Dermis microvascular lymphatic vessel endothelial cell (primary cell): Measurements from ENCODE around the gene ARHGEF26. TPM values are rescaled to one million over a fixed set of nuclear protein-coding genes. Genes with fewer than 3 reads are reported as not detected.
A peak's percentile ranks its signal among the peaks of the same experiment; 100 is the strongest.

ENCODE experiments used
- DNase-seq, 2 donors: peaks; one replicate each; pipeline versions ENCODE4 v3.0.0 to v3.0.0-alpha.2; 2010; ENCODE audit warnings: low read depth in 2 of 2
- total RNA-seq: library from RNA; depleted of rRNA; stranded (reverse); fragments of >200 nt; gene quantifications from 2 replicates; pipeline ENCODE4 v1.2.1, GENCODE V29; 2014

ARHGEF26 gene
- total RNA-seq, 1 donor from 2014 or later = 0.13 TPM

DNA sequence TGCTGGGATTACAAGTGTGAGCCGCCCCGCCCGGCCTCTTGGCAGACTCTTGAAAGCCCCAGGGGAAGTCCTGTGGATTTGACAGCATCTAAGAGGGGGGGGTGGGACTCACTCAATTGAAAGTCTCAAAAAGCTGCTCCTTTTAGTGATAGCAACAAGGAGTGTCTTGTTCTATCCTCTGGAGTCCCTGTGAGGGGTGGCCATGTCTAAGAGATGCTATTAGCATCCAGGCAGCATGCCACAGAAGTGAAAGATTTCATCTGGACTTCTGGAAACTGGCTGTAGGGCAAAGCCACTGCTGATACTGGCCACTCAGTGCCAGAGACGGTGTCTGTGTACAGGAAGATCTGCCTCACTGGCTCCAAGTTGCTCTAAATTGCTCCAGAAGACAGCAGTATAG, 129.1 kb downstream of the ARHGEF26 start:
- DNase-seq = no peak

DNA sequence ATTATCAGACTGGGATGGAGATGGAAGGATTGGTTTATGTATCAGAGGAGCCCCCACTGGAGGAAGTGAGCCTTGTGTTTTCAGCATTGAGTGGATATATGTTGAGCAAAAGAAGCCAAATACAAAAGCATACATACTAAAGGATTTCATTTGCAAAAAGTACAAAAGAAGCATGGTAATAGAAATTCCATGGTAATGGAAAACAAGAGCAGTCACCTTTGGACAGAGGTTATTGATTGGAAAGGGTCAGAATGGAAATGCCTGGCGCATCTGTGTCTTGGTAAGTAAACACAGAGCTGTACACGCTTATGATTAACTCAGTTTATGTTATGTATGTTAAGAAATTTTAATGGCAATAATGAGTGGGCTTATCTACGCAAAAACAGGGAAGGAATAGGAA, 130.4 kb downstream of the ARHGEF26 start:
- no peak for DNase-seq

DNA sequence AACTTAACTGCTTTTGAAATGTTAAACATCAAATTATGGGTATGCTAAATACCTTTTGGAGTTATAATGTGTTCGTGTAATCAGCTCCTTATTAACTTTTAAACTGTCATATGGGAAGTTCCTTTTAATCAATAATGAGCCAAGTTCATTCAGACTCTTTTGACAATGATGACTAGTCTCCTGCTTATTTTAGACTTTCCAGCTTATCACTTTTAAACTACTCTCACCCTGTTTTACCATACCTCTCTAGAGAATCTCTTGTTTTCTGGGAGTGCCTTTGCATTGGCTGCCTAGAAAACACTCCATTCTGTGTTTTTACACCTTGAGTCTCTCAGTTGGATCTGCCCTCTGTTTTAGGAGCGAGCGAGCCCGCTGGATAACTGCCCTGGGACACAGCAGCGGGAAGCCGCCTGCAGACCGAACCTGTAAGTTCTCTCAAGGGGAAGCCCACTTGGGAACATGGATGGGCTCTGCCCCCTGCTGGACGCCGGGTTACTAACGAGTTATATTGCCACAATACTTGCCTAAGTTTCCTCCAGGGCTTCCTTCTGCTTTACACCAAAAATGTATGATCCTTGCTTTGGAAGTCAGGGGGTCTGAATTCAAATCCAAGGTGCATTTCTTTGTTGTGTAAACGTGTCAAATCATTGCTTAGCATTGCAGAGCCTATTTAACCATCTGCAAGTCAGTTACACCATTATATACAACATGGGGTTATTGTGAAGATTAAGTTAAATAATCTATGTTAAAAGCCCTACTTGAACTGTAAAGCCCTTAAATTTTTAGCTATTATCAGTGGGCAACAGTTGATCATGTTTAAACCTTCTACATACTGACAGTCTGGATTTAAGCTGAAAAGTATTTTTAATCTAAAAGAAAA, 131.8 kb downstream of the ARHGEF26 start:
- DNase-seq = peak; percentile 65 to 85

DNA sequence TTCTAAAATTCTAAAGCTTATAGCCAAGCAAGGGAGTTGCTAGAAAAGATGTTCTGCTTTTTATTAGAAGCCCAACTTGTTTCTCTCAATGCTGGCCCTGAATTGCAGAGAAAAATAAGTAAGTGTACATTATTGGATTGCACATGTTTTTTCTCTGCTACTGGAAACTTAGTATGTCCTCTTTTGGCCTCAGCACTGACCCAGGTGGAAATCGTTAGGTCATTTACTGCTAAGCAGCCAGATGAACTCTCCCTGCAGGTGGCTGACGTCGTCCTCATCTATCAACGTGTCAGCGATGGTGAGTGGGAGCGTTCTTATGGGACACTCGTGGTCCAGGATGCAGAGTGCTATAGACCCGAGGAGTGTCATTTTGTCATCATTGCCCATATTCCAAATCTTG, 133.3 kb downstream of the ARHGEF26 start:
- DNase-seq = no peak

DNA sequence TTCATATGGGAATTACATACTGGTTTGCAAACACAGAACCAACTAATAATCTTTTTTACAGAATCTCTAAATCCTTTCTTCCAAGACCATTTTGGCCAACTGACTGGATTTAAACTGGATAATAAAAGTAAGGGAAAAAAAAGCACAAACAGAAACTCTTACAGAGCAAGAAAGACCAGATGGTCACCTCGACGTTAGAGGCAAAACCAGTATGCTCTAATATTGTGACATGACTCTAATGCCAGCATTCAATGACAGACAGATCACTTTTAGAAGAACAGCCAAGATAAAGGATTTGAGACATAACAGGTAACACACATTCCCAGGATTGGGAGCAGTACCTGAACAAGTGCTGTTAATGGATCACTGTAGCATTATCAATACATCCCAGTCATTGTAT, 152.2 kb downstream of the ARHGEF26 start:
- no peak for DNase-seq

DNA sequence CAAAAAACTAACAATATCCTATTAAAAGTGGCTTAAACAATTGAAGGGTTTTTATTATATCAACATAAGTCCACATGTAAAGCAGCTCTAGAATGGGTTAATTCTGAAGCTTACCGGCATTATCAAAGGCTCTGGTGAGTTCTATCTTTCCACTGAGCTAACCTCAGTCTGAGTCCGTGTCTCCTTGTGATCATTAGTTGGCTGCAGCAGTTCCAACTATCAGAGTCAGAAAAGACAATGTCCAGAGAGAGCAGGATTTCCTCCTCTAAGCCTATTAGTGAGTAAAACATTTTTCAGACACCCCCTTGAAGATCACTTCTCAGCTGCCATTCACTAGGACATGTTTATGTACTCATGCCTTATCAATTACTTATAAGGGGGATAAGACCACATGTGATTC, 153.2 kb downstream of the ARHGEF26 start:
- DNase-seq = peak in 1 of 2 donors; percentile 3

DNA sequence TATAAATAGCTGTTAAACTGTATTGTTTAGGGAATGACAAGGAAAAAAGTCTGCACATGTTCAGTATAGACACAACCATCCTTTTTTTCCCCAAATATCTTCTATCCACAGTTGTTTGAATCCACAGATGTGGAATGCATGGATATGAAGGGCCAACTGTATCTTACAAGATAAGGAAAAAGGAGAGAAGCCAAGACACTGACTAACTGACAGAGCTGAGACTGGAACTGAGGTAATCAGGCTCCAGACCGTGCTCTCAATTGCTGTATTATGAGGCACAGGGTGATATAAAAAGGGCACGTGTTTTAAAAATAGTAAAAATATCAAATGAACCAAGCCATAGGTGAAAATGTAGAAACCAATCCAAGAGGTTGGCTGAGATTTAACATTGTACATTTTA, 154.1 kb downstream of the ARHGEF26 start:
- DNase-seq = no peak

DNA sequence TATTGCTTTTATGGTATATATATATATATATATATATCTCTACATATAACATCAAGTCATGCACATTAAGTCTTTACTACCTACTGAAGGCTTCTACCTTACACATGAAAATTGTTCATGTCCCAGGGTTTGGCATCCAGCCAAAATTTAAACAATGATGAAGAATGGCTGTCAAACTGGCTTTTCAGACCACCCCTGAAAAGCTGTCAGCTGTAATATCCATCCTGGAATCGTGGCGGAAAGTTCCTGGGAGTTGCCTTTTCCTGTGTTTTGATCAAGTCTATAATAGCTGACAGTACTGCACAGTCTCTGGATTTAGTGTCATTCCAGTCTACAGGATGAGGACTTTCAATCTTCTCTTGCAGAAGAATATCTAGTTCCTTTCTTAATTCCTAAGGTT, 154.8 kb downstream of the ARHGEF26 start:
- DNase-seq = peak; percentile 30 to 41

DNA sequence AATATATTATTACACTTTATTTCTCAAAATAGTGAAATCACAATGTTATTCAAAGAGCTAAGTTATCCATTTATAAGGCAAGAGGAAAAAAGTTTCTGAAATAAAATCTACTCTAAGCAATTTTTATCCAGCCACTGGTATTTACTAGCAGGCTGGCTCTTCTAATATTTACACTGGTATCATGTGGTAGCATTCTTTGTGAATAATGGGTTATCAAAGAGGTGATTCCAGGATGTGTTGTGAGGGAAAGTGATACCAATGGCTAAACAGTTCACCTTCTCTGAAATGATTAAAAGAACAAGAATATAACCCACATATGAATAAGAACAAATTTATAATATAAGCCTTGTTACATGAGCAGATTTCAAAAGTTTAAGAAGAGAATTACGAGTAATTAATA, 159.0 kb downstream of the ARHGEF26 start:
- no peak for DNase-seq

DNA sequence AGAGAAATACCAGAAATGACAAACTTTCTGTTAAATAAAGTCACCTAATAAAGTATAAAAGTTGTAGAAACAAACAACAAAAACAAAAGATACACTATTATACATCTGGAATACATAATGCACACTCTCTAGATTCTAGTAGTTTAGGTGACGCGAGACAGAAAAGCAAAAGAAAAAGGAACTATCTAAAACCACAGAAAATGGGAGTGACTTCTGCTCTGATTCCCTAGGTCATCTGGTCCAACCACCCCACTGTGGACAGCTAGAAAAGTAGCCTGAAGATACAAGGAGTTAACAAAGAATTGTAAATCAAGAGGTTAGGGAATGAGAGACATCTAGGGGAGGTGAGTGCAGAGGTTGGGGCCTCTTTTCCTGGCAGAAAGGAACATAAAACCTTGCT, 164.0 kb downstream of the ARHGEF26 start:
- DNase-seq = no peak

DNA sequence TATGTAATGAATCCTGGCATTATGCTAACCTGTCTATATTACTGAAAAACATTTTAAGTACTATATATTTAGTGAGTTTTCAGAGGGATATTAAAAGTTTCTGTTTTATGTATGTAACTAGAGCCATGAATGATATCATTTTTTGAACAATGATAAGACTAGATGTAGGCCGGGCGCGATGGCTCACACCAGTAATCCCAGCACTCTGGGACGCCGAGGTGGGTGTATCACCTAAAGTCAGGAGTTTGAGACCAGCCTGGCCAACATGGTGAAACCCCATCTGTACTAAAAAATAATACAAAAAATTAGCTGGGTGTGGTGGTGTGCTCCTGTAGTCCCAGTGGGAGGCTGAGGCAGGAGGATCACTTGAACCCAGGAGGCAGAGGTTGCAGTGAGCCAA, 169.0 kb downstream of the ARHGEF26 start:
- DNase-seq = no peak

DNA sequence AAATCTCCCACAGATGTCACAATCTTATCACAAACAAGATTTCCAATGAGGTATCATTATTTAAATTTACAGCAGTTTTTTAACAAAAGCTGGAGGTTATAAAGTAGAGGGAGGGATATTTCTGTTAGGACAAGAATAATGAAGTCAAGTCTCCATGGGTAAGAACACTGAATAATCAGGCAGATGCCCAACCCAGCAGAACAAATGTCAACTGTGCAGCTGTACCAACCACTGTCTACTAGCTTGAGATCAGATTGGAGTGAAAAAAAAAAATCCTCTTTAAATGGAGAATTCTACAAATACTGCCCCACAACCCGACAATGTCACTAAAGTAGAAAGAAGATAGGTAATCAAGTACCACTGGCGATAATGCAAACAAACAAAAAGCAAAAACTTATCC, 172.8 kb downstream of the ARHGEF26 start:
- DNase-seq = no peak

DNA sequence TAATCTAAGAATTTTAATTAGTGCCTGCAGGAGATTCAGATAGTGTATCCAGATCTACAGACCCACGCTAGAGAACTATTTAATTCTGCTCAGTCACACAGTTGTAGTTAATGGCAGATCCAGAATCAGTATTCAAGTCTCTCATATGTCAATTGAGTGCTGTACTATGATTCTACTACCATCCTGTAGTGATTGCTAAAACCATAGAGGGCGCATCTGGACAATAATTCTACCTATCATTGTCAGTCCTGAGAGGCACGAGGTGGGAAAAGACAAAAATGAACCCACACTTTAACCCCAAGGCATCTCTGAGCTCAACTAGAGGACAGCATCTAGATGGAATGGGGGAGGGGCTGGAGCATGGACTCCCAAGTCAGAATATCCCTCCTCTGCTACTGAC, 180.4 kb downstream of the ARHGEF26 start:
- DNase-seq = no peak

DNA sequence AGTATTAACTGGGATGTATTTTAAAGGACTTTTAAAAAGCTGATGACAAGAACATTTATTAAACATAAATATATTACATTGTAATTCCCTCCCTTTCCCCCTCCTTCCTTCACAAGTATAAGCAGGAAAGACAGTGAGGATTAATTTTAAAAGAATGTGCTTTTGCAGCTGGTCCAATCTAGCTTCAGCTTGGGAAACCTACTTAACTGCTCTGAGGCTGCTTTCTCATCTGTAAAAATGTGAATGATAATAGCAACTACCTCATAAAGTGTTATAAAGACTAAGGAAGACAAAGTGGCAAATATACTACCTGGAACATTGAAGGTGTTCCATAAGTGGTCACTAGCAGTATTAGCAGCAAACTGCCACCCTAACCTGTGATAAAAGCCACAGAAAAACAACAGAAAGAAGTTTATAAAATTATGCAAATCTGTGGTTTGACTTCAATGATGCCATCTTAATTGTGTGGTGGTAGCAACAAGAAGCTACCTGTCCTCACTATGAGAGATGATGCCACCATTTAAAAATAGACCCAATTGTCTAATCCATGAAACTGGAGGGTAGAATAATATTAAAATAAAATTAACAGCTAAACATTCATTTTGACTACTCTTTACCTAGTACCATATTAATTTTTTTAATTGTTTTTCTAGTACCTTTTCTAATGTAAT, 183.1 kb downstream of the ARHGEF26 start:
- no peak for DNase-seq

DNA sequence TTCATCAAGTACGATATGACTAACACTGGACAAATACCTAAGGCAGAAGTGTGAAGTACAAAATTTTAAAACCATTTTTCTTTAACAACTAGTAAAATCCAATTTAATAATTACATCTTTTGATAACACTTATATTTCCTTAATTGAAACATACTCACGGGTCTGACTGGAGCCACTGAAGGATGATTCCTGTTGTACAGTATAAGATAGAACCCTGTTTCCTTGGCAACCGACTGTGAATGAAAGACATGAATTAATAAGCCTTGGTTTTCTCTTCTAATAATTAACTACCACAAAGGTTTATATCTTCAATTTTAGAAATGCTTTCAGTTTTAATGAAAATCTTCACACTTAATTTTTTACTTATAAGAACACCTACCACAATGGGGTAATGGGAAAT, 183.7 kb downstream of the ARHGEF26 start:
- no peak for DNase-seq

DNA sequence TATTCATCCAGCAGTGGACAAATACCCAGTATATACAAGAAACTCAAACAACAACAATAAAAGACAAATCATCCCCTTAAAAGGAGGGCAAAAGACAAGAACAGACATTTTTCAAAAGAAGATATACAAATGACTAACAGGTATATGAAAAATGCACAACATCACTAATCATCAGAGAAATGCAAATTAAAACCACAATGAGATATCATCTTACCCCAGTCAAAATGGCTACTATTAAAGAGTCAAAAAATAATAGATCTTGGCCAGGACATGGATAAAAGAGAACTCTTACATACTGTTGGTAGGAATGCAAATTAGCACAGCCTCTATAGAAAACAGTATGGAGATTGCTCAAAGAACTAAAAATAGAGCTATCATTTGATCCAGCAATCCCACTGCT, 186.2 kb downstream of the ARHGEF26 start:
- DNase-seq = no peak

Other genes with a start within 250 kb of the ARHGEF26 start
- 21.3 and 27.8 TPM in 2 replicates for gene DHX36, start 203.1 kb downstream of the ARHGEF26 start, total RNA-seq